DND-41 (cell line): ENCODE results near the gene CD244.
A peak's percentile ranks its signal among the peaks of the same experiment; 100 is the strongest.

ENCODE experiments used
- ATAC-seq: fragments of 200-7000 bp; cut with Tn5 transposase; 3 replicates; pipeline ENCODE4 v1.9.1; 2021; ENCODE audit warnings: low read depth; ENCODE audit not compliant: insufficient read depth
- DNase-seq: peaks from one replicate; pipeline ENCODE4 v3.0.0-alpha.2; 2020
- H2AFZ ChIP-seq: 2 replicates; pipeline ENCODE4 v1.6.0; 2012; ENCODE audit warnings: low read depth, low read length
- H3K27ac ChIP-seq: 2 replicates; pipeline ENCODE4 v1.5.1; 2012; ENCODE audit warnings: low read length, inconsistent platforms
- H3K27me3 ChIP-seq: fragments of 200-600 bp; sonication (generic); 2 replicates; pipeline ENCODE4 v1.6.0; 2012; ENCODE audit warnings: low read length, mild to moderate bottlenecking, inconsistent platforms; ENCODE audit not compliant: insufficient read depth, poor library complexity
- H3K36me3 ChIP-seq: 2 replicates; pipeline ENCODE4 v1.5.1; 2012; ENCODE audit warnings: low read length, inconsistent platforms; ENCODE audit not compliant: insufficient read depth
- H3K4me1 ChIP-seq: 2 replicates; pipeline ENCODE4 v1.5.1; 2012; ENCODE audit warnings: mild to moderate bottlenecking, low read length; ENCODE audit not compliant: insufficient read depth
- H3K4me2 ChIP-seq: 2 replicates; pipeline ENCODE4 v1.6.0; 2012; ENCODE audit warnings: mild to moderate bottlenecking, moderate library complexity, low read length, inconsistent platforms; ENCODE audit not compliant: insufficient read depth
- H3K4me3 ChIP-seq, 2 experiments: fragments of 200-600 bp in 1 of 2; shearing (Covaris generic) in 1 of 2; 2 replicates each; pipeline ENCODE4 v1.5.1; 2012 to 2016; ENCODE audit warnings: inconsistent platforms in 2 of 2, low read length in 2 of 2, mild to moderate bottlenecking in 2 of 2, low read depth in 1 of 2, moderate library complexity in 1 of 2
- H3K79me2 ChIP-seq: 2 replicates; pipeline ENCODE4 v1.6.0; 2012; ENCODE audit warnings: low read length, inconsistent platforms; ENCODE audit not compliant: insufficient read depth
- H3K9ac ChIP-seq: 2 replicates; pipeline ENCODE4 v1.6.0; 2012; ENCODE audit warnings: low read depth, mild to moderate bottlenecking, inconsistent platforms, low read length, moderate library complexity
- H3K9me3 ChIP-seq: 2 replicates; pipeline ENCODE4 v1.5.1; 2012; ENCODE audit warnings: low read length, moderate library complexity, mild to moderate bottlenecking, inconsistent platforms; ENCODE audit not compliant: insufficient read depth, severe bottlenecking
- H4K20me1 ChIP-seq: 2 replicates; pipeline ENCODE4 v1.6.0; 2012; ENCODE audit warnings: low read length; ENCODE audit not compliant: insufficient read depth
- EZH2 ChIP-seq: IDR thresholded peaks from 3 replicates; pipeline ENCODE4 v1.6.1; 2012; ENCODE audit warnings: borderline replicate concordance, low read depth, mild to moderate bottlenecking, moderate library complexity, low read length, inconsistent platforms; ENCODE audit not compliant: severe bottlenecking
- TF ChIP-seq, protein P1 (sequence below): IDR thresholded peaks from 2 replicates; pipeline ENCODE4 v1.5.1; 2012; ENCODE audit warnings: borderline replicate concordance, low read length, moderate library complexity, mild to moderate bottlenecking; ENCODE audit not compliant: poor library complexity, severe bottlenecking; ENCODE audit errors: extremely low read depth

CD244 gene

GRCh38 chr1:160836561-160836960 is 26.1 kb downstream of the CD244 start:
- Histone ChIP-seq H3K9me3 (no peaks in the 10 kb centered on the region), H4K20me1 (no peaks in the 10 kb centered on the region), H3K27ac (peak overlapping the region; percentile 98), H3K4me1 (peaks cover 45% of the 10 kb centered on the region), H3K4me2 (peak overlapping the region; percentile 61; the same call in 1 of the 2 replicates), H3K9ac (peak overlapping the region; percentile 61), H3K4me3 (no peak overlapping the region), H3K79me2 (no peaks in the 10 kb centered on the region), H3K36me3 (no peaks in the 10 kb centered on the region), H2AFZ (peak overlapping the region; percentile 73), H3K27me3 (no peaks in the 10 kb centered on the region)
- ATAC-seq (no peak), DNase-seq (peak; percentile 26)
- TF ChIP-seq, protein P1, sequence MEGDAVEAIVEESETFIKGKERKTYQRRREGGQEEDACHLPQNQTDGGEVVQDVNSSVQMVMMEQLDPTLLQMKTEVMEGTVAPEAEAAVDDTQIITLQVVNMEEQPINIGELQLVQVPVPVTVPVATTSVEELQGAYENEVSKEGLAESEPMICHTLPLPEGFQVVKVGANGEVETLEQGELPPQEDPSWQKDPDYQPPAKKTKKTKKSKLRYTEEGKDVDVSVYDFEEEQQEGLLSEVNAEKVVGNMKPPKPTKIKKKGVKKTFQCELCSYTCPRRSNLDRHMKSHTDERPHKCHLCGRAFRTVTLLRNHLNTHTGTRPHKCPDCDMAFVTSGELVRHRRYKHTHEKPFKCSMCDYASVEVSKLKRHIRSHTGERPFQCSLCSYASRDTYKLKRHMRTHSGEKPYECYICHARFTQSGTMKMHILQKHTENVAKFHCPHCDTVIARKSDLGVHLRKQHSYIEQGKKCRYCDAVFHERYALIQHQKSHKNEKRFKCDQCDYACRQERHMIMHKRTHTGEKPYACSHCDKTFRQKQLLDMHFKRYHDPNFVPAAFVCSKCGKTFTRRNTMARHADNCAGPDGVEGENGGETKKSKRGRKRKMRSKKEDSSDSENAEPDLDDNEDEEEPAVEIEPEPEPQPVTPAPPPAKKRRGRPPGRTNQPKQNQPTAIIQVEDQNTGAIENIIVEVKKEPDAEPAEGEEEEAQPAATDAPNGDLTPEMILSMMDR = no peak
- TF ChIP-seq EZH2 = no peak

DNA sequence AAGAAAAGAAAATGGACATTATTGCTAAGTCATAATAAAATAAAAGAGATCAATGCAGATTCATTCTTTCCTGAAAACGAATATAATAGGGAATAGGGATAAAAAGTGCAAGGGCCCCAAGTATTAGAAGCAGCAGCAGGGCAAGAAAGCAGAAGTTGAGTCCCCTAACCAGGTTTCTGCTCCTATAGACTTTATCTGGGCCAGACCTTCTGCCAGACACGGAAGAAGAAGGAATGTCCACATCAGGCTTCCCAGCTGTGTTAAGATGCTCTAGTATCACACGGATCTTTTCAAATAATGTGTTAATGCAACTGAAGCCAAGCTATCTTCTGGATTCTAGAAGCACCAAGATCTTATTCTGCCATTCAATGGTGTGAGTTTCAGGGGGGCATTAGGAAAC is 26.9 kb downstream of the CD244 start:
- no peaks in the 10 kb centered on the region for H3K9me3 ChIP-seq
- H3K27ac ChIP-seq = peak overlapping the region; percentile 98
- no peaks in the 10 kb centered on the region for H3K27me3 ChIP-seq
- peaks cover 45% of the 10 kb centered on the region for H3K4me1 ChIP-seq
- DNase-seq = no peak
- no peaks in the 10 kb centered on the region for H3K79me2 ChIP-seq
- no peak for ATAC-seq
- no peaks in the 10 kb centered on the region for H4K20me1 ChIP-seq
- 0 out of 2 replicates have a peak overlapping the region, but pooled peaks have one; percentile 73 for H2AFZ ChIP-seq
- H3K4me3 ChIP-seq = no peak overlapping the region
- TF ChIP-seq, protein P1 = no peak
- no peak for TF ChIP-seq EZH2
- no peak overlapping the region for H3K4me2 ChIP-seq
- no peaks in the 10 kb centered on the region for H3K36me3 ChIP-seq
- H3K9ac ChIP-seq = no peak overlapping the region

DNA sequence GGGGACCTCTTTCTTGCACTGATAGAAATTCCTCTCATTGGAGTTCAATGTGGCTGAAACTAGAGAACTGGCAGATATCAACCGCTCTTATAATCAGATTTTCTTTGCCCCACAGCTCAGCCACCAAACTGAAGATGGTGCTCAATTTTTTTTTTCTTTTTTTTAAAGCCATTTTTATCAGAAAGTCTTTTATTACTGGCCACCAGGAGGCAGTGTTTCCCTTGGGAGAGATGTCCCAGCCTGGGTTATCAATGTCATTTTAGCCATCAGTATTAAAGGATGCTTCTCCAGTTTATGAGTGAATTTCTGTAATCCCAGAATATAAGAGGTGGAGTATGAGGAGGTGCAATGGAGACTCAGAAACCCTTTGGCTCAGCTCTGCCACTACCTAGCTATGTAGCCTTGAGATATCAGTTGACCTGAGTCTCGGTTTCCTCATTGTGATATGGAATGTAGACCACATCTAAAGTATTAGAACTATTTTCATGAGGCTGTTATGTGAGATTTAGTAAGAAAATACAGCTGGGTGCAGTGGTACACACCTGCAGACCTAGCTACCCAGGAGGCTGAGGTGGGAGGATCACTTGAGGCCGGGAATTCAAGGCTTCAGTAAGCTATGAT is 27.6 kb downstream of the CD244 start:
- H3K4me2 ChIP-seq = no peak overlapping the region
- H3K79me2 ChIP-seq = no peaks in the 10 kb centered on the region
- H2AFZ ChIP-seq = no peak overlapping the region
- peak overlapping the region; percentile 11; the same call in 1 of the 2 replicates for H3K27ac ChIP-seq
- H4K20me1 ChIP-seq = no peaks in the 10 kb centered on the region
- ATAC-seq = no peak
- DNase-seq = peak; percentile 58
- H3K9me3 ChIP-seq = no peaks in the 10 kb centered on the region
- no peak overlapping the region for H3K9ac ChIP-seq
- H3K27me3 ChIP-seq = no peaks in the 10 kb centered on the region
- no peak overlapping the region for H3K4me3 ChIP-seq
- H3K36me3 ChIP-seq = no peaks in the 10 kb centered on the region
- TF ChIP-seq, protein P1 = peak; percentile 71
- TF ChIP-seq EZH2 = no peak
- H3K4me1 ChIP-seq = peaks cover 44% of the 10 kb centered on the region
